ENCODE measurements around the gene NFE2L2. TPM values are rescaled to one million over a fixed set of nuclear protein-coding genes. Genes with fewer than 3 reads are reported as not detected.
A peak's percentile ranks its signal among the peaks of the same experiment; 100 is the strongest.

The NFE2L2 gene
- total RNA-seq, 1 experiment from 2014 or later = 26.3 TPM

DNA sequence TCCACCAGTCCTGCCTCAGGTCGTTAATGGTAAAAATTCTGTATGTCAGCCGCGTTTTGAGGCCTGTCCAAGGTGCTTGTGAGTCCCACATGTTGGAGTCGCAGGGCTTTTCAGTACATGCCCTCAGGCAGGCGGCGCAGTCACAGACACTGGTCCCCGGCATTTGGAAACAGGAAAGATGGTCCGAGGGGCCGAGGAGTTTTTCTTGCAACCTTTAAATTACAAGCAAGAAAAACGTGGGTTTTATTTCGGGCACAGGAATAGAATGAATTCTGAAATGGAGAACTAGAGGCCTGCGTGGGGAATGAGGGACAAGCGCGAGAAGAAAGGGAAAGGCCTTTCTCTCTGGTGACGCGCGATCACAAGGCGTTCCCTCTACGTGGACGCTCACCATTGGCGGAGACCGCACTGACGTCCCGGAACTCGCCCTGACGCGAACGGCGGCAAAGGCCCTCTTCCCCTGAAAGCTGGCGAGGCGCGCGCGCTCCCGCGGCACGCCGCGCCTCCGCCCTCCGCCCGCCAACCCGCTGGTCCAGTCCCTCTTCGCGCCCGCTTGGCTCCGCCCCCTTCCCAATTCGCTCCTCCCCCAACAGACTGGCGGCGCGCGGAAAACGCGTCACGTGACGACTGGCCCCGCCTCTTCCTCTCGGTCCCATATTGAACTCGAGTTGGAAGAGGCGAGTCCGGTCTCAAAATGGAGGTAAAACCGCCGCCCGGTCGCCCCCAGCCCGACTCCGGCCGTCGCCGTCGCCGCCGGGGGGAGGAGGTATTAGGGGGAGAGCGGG is 52.2 kb downstream of the NFE2L2 start, which contains the start of gene HNRNPA3:
Gene HNRNPA3, plus strand, starts transcription at position 689 of the 785 bp plus-strand sequence. Its CDS starts 6 bp downstream, at position 695.
- POLR2A ChIA-PET = interaction anchor here (0.5 to 1.7 kb wide), 8 partner anchors 9 to 539 kb away, joined by 3 to 14 read pairs (median 6); partner anchors contain the start of gene NFE2L2
- CTCF ChIA-PET = interaction anchor here (0.6 to 1.7 kb wide), 7 partner anchors 11 to 64 kb away, joined by 3 to 11 read pairs (median 3); partner anchors contain the start of gene NFE2L2
- peaks cover 36% of the 10 kb centered on the region for H3K36me3 Mint-ChIP-seq
- peak; percentile 99 for DNase-seq (ENCODE audit: low spot score)
- no peaks in the 10 kb centered on the region for H3K9me3 Mint-ChIP-seq
- peaks cover 2% of the 10 kb centered on the region; the same call in 1 of the 2 replicates for H3K27me3 Mint-ChIP-seq (ENCODE audit: low read depth)
- ATAC-seq = peak; percentile 91
- H3K4me1 Mint-ChIP-seq = peaks cover 53% of the 10 kb centered on the region
- peak within 1 kb of the TSS; percentile 100 for H3K27ac Mint-ChIP-seq
- H3K4me3 Mint-ChIP-seq = peak within 1 kb of the TSS; percentile 99
- TF ChIP-seq ZNF317 (CRISPR knock-in tag; IDR thresholded peaks at IDR 0.05; ENCODE audit: borderline replicate concordance, low read depth) = no peak
- TF ChIP-seq, protein P1, sequence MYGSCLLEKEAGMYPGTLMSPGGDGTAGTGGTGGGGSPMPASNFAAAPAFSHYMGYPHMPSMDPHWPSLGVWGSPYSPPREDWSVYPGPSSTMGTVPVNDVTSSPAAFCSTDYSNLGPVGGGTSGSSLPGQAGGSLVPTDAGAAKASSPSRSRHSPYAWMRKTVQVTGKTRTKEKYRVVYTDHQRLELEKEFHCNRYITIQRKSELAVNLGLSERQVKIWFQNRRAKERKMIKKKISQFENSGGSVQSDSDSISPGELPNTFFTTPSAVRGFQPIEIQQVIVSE (CRISPR knock-in tag; IDR thresholded peaks at IDR 0.05; ENCODE audit: borderline replicate concordance) = no peak
- peak; percentile 60; the same call in 1 of the 2 replicates for TF ChIP-seq NFYB (CRISPR knock-in tag; conservative IDR thresholded peaks at IDR 0.05; ENCODE audit: low read depth)
- TF ChIP-seq ZNF219 (CRISPR knock-in tag; IDR thresholded peaks at IDR 0.05; ENCODE audit: borderline replicate concordance) = no peak
- no peak for TF ChIP-seq CBFB (CRISPR knock-in tag; IDR thresholded peaks at IDR 0.05; ENCODE audit: low read depth)
- TF ChIP-seq, protein P2, sequence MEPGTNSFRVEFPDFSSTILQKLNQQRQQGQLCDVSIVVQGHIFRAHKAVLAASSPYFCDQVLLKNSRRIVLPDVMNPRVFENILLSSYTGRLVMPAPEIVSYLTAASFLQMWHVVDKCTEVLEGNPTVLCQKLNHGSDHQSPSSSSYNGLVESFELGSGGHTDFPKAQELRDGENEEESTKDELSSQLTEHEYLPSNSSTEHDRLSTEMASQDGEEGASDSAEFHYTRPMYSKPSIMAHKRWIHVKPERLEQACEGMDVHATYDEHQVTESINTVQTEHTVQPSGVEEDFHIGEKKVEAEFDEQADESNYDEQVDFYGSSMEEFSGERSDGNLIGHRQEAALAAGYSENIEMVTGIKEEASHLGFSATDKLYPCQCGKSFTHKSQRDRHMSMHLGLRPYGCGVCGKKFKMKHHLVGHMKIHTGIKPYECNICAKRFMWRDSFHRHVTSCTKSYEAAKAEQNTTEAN (CRISPR knock-in tag; IDR thresholded peaks at IDR 0.05) = 0 out of 2 replicates have a peak, but pooled peaks have one; percentile 14
- 0 out of 2 replicates have a peak, but pooled peaks have one; percentile 68 for TF ChIP-seq ATF1 (CRISPR knock-in tag; IDR thresholded peaks at IDR 0.05)
- TF ChIP-seq, protein P3, sequence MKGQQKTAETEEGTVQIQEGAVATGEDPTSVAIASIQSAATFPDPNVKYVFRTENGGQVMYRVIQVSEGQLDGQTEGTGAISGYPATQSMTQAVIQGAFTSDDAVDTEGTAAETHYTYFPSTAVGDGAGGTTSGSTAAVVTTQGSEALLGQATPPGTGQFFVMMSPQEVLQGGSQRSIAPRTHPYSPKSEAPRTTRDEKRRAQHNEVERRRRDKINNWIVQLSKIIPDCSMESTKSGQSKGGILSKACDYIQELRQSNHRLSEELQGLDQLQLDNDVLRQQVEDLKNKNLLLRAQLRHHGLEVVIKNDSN (CRISPR knock-in tag; IDR thresholded peaks at IDR 0.05) = peak; percentile 92
- TF ChIP-seq, protein P4, sequence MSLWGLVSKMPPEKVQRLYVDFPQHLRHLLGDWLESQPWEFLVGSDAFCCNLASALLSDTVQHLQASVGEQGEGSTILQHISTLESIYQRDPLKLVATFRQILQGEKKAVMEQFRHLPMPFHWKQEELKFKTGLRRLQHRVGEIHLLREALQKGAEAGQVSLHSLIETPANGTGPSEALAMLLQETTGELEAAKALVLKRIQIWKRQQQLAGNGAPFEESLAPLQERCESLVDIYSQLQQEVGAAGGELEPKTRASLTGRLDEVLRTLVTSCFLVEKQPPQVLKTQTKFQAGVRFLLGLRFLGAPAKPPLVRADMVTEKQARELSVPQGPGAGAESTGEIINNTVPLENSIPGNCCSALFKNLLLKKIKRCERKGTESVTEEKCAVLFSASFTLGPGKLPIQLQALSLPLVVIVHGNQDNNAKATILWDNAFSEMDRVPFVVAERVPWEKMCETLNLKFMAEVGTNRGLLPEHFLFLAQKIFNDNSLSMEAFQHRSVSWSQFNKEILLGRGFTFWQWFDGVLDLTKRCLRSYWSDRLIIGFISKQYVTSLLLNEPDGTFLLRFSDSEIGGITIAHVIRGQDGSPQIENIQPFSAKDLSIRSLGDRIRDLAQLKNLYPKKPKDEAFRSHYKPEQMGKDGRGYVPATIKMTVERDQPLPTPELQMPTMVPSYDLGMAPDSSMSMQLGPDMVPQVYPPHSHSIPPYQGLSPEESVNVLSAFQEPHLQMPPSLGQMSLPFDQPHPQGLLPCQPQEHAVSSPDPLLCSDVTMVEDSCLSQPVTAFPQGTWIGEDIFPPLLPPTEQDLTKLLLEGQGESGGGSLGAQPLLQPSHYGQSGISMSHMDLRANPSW (CRISPR knock-in tag; conservative IDR thresholded peaks at IDR 0.05; ENCODE audit: low read depth) = no peak
- no peak; the same call in 1 of the 2 replicates for TF ChIP-seq ZBTB21 (CRISPR knock-in tag; IDR thresholded peaks at IDR 0.05; ENCODE audit: borderline replicate concordance)
- no peak for TF ChIP-seq ZNF416 (CRISPR knock-in tag; IDR thresholded peaks at IDR 0.05)
- no peak; the same call in 1 of the 2 replicates for TF ChIP-seq PRRX2 (CRISPR knock-in tag; IDR thresholded peaks at IDR 0.05)
- TF ChIP-seq, protein P5, sequence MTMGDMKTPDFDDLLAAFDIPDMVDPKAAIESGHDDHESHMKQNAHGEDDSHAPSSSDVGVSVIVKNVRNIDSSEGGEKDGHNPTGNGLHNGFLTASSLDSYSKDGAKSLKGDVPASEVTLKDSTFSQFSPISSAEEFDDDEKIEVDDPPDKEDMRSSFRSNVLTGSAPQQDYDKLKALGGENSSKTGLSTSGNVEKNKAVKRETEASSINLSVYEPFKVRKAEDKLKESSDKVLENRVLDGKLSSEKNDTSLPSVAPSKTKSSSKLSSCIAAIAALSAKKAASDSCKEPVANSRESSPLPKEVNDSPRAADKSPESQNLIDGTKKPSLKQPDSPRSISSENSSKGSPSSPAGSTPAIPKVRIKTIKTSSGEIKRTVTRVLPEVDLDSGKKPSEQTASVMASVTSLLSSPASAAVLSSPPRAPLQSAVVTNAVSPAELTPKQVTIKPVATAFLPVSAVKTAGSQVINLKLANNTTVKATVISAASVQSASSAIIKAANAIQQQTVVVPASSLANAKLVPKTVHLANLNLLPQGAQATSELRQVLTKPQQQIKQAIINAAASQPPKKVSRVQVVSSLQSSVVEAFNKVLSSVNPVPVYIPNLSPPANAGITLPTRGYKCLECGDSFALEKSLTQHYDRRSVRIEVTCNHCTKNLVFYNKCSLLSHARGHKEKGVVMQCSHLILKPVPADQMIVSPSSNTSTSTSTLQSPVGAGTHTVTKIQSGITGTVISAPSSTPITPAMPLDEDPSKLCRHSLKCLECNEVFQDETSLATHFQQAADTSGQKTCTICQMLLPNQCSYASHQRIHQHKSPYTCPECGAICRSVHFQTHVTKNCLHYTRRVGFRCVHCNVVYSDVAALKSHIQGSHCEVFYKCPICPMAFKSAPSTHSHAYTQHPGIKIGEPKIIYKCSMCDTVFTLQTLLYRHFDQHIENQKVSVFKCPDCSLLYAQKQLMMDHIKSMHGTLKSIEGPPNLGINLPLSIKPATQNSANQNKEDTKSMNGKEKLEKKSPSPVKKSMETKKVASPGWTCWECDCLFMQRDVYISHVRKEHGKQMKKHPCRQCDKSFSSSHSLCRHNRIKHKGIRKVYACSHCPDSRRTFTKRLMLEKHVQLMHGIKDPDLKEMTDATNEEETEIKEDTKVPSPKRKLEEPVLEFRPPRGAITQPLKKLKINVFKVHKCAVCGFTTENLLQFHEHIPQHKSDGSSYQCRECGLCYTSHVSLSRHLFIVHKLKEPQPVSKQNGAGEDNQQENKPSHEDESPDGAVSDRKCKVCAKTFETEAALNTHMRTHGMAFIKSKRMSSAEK (CRISPR knock-in tag; IDR thresholded peaks at IDR 0.05; ENCODE audit: borderline replicate concordance) = peak; percentile 16; the same call in 1 of the 2 replicates
- TF ChIP-seq CREB1 (CRISPR knock-in tag; IDR thresholded peaks at IDR 0.05) = 0 out of 2 replicates have a peak, but pooled peaks have one; percentile 63
- TF ChIP-seq ZNF232 (CRISPR knock-in tag; IDR thresholded peaks at IDR 0.05) = peak; percentile 81; the same call in 1 of the 2 replicates
- no peak for TF ChIP-seq TCF7 (CRISPR knock-in tag; IDR thresholded peaks at IDR 0.05; ENCODE audit: low read depth)
- TF ChIP-seq, protein P6, sequence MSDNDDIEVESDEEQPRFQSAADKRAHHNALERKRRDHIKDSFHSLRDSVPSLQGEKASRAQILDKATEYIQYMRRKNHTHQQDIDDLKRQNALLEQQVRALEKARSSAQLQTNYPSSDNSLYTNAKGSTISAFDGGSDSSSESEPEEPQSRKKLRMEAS (CRISPR knock-in tag; IDR thresholded peaks at IDR 0.05) = peak; percentile 44; the same call in 1 of the 2 replicates
- TF ChIP-seq, protein P7, sequence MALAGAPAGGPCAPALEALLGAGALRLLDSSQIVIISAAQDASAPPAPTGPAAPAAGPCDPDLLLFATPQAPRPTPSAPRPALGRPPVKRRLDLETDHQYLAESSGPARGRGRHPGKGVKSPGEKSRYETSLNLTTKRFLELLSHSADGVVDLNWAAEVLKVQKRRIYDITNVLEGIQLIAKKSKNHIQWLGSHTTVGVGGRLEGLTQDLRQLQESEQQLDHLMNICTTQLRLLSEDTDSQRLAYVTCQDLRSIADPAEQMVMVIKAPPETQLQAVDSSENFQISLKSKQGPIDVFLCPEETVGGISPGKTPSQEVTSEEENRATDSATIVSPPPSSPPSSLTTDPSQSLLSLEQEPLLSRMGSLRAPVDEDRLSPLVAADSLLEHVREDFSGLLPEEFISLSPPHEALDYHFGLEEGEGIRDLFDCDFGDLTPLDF (CRISPR knock-in tag; IDR thresholded peaks at IDR 0.05) = peak; percentile 66; the same call in 1 of the 2 replicates
- TF ChIP-seq FOXK1 (CRISPR knock-in tag; IDR thresholded peaks at IDR 0.05) = peak; percentile 18; the same call in 1 of the 2 replicates
- TF ChIP-seq, protein P8, sequence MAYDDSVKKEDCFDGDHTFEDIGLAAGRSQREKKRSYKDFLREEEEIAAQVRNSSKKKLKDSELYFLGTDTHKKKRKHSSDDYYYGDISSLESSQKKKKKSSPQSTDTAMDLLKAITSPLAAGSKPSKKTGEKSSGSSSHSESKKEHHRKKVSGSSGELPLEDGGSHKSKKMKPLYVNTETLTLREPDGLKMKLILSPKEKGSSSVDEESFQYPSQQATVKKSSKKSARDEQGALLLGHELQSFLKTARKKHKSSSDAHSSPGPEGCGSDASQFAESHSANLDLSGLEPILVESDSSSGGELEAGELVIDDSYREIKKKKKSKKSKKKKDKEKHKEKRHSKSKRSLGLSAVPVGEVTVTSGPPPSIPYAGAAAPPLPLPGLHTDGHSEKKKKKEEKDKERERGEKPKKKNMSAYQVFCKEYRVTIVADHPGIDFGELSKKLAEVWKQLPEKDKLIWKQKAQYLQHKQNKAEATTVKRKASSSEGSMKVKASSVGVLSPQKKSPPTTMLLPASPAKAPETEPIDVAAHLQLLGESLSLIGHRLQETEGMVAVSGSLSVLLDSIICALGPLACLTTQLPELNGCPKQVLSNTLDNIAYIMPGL (CRISPR knock-in tag; IDR thresholded peaks at IDR 0.05) = 0 out of 2 replicates have a peak, but pooled peaks have one; percentile 41
- TF ChIP-seq, protein P9, sequence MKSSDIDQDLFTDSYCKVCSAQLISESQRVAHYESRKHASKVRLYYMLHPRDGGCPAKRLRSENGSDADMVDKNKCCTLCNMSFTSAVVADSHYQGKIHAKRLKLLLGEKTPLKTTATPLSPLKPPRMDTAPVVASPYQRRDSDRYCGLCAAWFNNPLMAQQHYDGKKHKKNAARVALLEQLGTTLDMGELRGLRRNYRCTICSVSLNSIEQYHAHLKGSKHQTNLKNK (CRISPR knock-in tag; IDR thresholded peaks at IDR 0.05) = no peak
- no peak for TF ChIP-seq TEAD4 (CRISPR knock-in tag; IDR thresholded peaks at IDR 0.05)
